WERI-Rb-1 (cell line): ENCODE measurements around the gene ACTN2.

Experiments used
- DNase-seq: peaks from one replicate; pipeline ENCODE4 v3.0.0-alpha.2; 2020
- H3K27ac ChIP-seq: fragments of 250-450 bp; sonication (Bioruptor Pico); 2 replicates; pipeline ENCODE4 v1.5.1; 2020; ENCODE audit warnings: mild to moderate bottlenecking, moderate library complexity
- H3K27me3 ChIP-seq: fragments of 250-450 bp; sonication (Bioruptor Pico); 2 replicates; pipeline ENCODE4 v1.5.1; 2021; ENCODE audit warnings: mild to moderate bottlenecking, low read depth, moderate library complexity; ENCODE audit not compliant: insufficient read depth, severe bottlenecking
- H3K36me3 ChIP-seq: fragments of 250-450 bp; sonication (Bioruptor Pico); 2 replicates; pipeline ENCODE4 v1.5.1; 2020; ENCODE audit warnings: mild to moderate bottlenecking, moderate library complexity
- H3K4me3 ChIP-seq: 2 replicates; pipeline ENCODE4 v1.5.1; 2011; ENCODE audit warnings: low read depth, mild to moderate bottlenecking, control low read depth, low read length
- H3K9me3 ChIP-seq: fragments of 250-450 bp; sonication (Bioruptor Pico); 2 replicates; pipeline ENCODE4 v1.5.1; 2021; ENCODE audit warnings: mild to moderate bottlenecking, moderate library complexity; ENCODE audit not compliant: severe bottlenecking
- CTCF ChIP-seq: IDR thresholded peaks from 2 replicates; pipeline ENCODE4 v1.5.1; 2011; ENCODE audit warnings: low read depth, mild to moderate bottlenecking, control low read depth, inconsistent platforms, low read length

The ACTN2 gene

DNA sequence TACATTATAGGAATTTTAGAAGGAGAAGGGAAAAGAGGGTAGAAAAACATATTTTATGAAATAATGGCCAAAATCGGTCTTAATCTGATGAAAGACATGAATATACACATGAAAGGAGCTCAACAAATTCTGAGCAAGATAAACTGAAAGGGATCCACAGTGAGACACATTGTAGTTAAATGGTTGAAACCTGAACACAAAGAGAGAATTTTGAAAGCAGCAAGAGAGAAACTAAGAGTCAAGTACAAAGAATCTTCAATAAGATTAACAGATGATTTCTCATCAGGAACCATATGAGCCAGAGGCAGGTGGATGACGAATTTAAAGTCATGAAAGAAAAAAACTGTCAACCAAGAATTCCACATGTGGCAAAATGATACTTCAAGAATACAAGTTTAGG, 93.0 kb downstream of the ACTN2 start:
- no peak for TF ChIP-seq CTCF
- H3K27me3 ChIP-seq, result no peaks in the 10 kb centered on the region
- no peak overlapping the region for H3K27ac ChIP-seq
- H3K36me3 ChIP-seq, result no peaks in the 10 kb centered on the region
- peaks cover 4% of the 10 kb centered on the region for H3K9me3 ChIP-seq
- H3K4me3 ChIP-seq, result no peak overlapping the region
- DNase-seq, result no peak

- no peak overlapping the region for H3K27ac ChIP-seq
- no peak for DNase-seq
- no peaks in the 10 kb centered on the region for H3K9me3 ChIP-seq
- H3K4me3 ChIP-seq, result no peak overlapping the region
- H3K27me3 ChIP-seq, result no peaks in the 10 kb centered on the region
- no peak for TF ChIP-seq CTCF
- H3K36me3 ChIP-seq, result no peaks in the 10 kb centered on the region
Observed at GRCh38 chr1:236785477-236785876, 99.2 kb downstream of the ACTN2 start.

- no peak overlapping the region for H3K4me3 ChIP-seq
- no peaks in the 10 kb centered on the region for H3K9me3 ChIP-seq
- H3K36me3 ChIP-seq, result no peaks in the 10 kb centered on the region
- no peak for TF ChIP-seq CTCF
- H3K27ac ChIP-seq, result no peak overlapping the region
- DNase-seq, result no peak
- no peaks in the 10 kb centered on the region for H3K27me3 ChIP-seq
Observed at GRCh38 chr1:236786453-236786852, 100.2 kb downstream of the ACTN2 start.

DNA sequence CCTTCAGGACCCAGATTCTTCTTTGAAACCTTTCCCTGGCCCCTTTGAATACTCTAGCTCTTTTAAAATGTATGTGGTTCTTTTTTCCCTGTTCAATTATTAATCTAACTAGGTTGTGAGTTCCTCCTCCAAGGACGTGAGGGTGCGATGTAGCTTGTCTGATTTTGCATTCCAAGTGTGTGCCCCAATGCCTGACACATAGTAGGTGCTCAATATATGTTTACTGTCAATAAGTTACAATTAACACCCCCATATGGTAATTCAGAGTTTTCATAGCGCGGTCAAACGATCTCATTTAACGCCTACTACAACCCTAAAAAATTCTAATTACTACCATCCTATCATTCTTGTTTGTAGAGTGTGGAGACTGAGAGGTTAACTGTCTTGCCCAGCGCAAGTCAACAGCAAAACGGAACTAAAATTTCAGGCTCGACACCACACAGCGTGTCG, 108.3 kb downstream of the ACTN2 start:
- Histone ChIP-seq H3K9me3 (no peaks in the 10 kb centered on the region), H3K27me3 (no peaks in the 10 kb centered on the region), H3K4me3 (peak overlapping the region; percentile 98), H3K36me3 (peaks cover 8% of the 10 kb centered on the region), H3K27ac (peak overlapping the region; percentile 32)
- DNase-seq, result no peak
- TF ChIP-seq CTCF, result no peak

- TF ChIP-seq CTCF, result no peak
- Histone ChIP-seq H3K27me3 (no peaks in the 10 kb centered on the region), H3K27ac (peak within 1 kb of the TSS; percentile 96), H3K4me3 (peak within 1 kb of the TSS; percentile 98), H3K9me3 (no peaks in the 10 kb centered on the region), H3K36me3 (peaks cover 13% of the 10 kb centered on the region)
- DNase-seq, result peak; percentile 99
Observed at GRCh38 chr1:236795035-236795756, 108.9 kb downstream of the ACTN2 start, which contains the start of gene MTR. Gene MTR (plus strand): TSS chr1:236795292. CDS start chr1:236795704, 412 bp downstream.
